ENCODE results near the gene GHRHR. TPM values are rescaled to one million over a fixed set of nuclear protein-coding genes. Genes with fewer than 3 reads are reported as not detected.

The GHRHR gene
- total and polyA plus RNA-seq, 2 of the 4 experiments (the other 2 are of a cell fraction), result not detected

- no peak overlapping the region for H3K4me2 ChIP-seq (ENCODE audit: low read depth, low read length)
- H2BK15ac ChIP-seq (ENCODE audit: low read depth, low read length), result no peak overlapping the region
- DNase-seq (no peak), ATAC-seq (ENCODE audit: low read depth) (no peak)
- no peak overlapping the region for H2BK5ac ChIP-seq (ENCODE audit: low read depth, low read length, poor library complexity, severe bottlenecking)
- no peak overlapping the region for H3K14ac ChIP-seq (replicated peaks; ENCODE audit: low read depth, low read length)
- no peak overlapping the region for H3K56ac ChIP-seq (ENCODE audit: extremely low read depth, insufficient read depth, low read length)
- H2AK9ac ChIP-seq (replicated peaks; ENCODE audit: low read depth, low read length, poor library complexity), result no peak overlapping the region
- no peak overlapping the region for H3K27ac ChIP-seq (ENCODE audit: insufficient read depth, low read length)
- CTCF ChIA-PET, result no interaction called here
- no peak overlapping the region for H2AFZ ChIP-seq (replicated peaks; ENCODE audit: low read length, poor library complexity)
- H4K8ac ChIP-seq (ENCODE audit: low read depth in 2 of 2, low read length in 2 of 2), result no peak overlapping the region
- H3K9me3 ChIP-seq (ENCODE audit: control insufficient read depth, insufficient read depth, low read length), result no peaks in the 10 kb centered on the region; the same call in 1 of the 2 replicates
- dilution Hi-C loops (cut with HindIII; ENCODE audit: low sequenced_read_pairs, unreplicated experiment) (no loop called here), intact Hi-C loops (cut with micrococcal nuclease) (no loop called here), in situ Hi-C loops (cut with MboI; ENCODE audit: low sequenced_read_pairs) (no loop called here)
- no peak overlapping the region for H3K9ac ChIP-seq (ENCODE audit: low read depth, low read length)
- no peaks in the 10 kb centered on the region for H3K4me1 ChIP-seq (ENCODE audit: control insufficient read depth, insufficient read depth, low read length)
- H3K9me1 ChIP-seq (ENCODE audit: insufficient read depth, low read length), result no peaks in the 10 kb centered on the region
- WGBS, 2 experiments (ENCODE audit: extremely low coverage in 2 of 2, insufficient read length in 1 of 2), result 60% methylated on average over 1 of the region's 39 CpGs; no CpG with 5 or more reads in 1 of the 2 experiments
- no peak overlapping the region for H3K4ac ChIP-seq (ENCODE audit: low read depth, low read length)
- H3K23ac ChIP-seq (ENCODE audit: low read depth, low read length), result no peak overlapping the region
- no peak overlapping the region for H2AK5ac ChIP-seq (ENCODE audit: low read depth, low read length)
- POLR2A ChIA-PET (ENCODE audit: unreplicated experiment), result no interaction called here
- H2BK120ac ChIP-seq (ENCODE audit: low read depth, low read length), result no peak overlapping the region
- H4K5ac ChIP-seq (ENCODE audit: low read depth, low read length), result no peak overlapping the region
- no peaks in the 10 kb centered on the region for H4K20me1 ChIP-seq (ENCODE audit: insufficient read depth, low read length)
- no peaks in the 10 kb centered on the region for H3K79me1 ChIP-seq (ENCODE audit: low read depth in 1 of 2, low read length in 2 of 2)
- no peak overlapping the region for H3K4me3 ChIP-seq (ENCODE audit: insufficient read depth, low read depth, low read length)
- no peak overlapping the region for H3K18ac ChIP-seq (ENCODE audit: low read depth, low read length)
- no peaks in the 10 kb centered on the region for H3K36me3 ChIP-seq (ENCODE audit: control insufficient read depth, insufficient read depth, low read length)
- TF ChIP-seq FOS (IDR thresholded peaks at IDR 0.05; ENCODE audit: low read depth, low read length) (no peak), SMC3 (IDR thresholded peaks at IDR 0.05; ENCODE audit: low read depth, low read length) (no peak), POLR2A (IDR thresholded peaks at IDR 0.05; ENCODE audit: low read depth, low read length) (no peak), RCOR1 (IDR thresholded peaks at IDR 0.05; ENCODE audit: insufficient replicate concordance, low read length) (no peak), MAFK (IDR thresholded peaks at IDR 0.05; ENCODE audit: low read depth, low read length) (no peak), RAD21 (IDR thresholded peaks at IDR 0.05; ENCODE audit: low read length) (no peak), CTCF (conservative IDR thresholded peaks at IDR 0.05; ENCODE audit: low read depth, low read length) (no peak)
- BruUV-seq (replicated peaks), result no TSS peak
- H4K91ac ChIP-seq (ENCODE audit: insufficient read depth, low read depth, low read length), result no peak overlapping the region
- H2BK20ac ChIP-seq (ENCODE audit: low read depth, low read length), result no peak overlapping the region
- no peaks in the 10 kb centered on the region; the same call in 1 of the 2 replicates for H3K27me3 ChIP-seq (ENCODE audit: control insufficient read depth, insufficient read depth, low read length)
These were observed 30.7 kb downstream of the GHRHR start for GRCh38 chr7:30994206-30995100.
